HFF-Myc (cell line): ENCODE measurements around the gene IL5.
"Not testable (repeated sequence)": the region's sequence is repeated elsewhere in the genome, so short reads cannot be mapped to it uniquely, and the experiment has no call there.

Experiments used
- DNase-seq: peaks from one replicate; pipeline ENCODE4 v3.0.0-alpha.2; 2011; ENCODE audit warnings: low read depth; ENCODE audit errors: extremely low read depth
- H3K4me3 ChIP-seq: replicated peaks from 2 replicates; pipeline ENCODE4 v1.5.1; 2011; ENCODE audit warnings: low read depth, mild to moderate bottlenecking, control low read depth, low read length
- TF ChIP-seq, protein P1 (sequence below): IDR thresholded peaks from 2 replicates; pipeline ENCODE4 v1.5.1; 2012; ENCODE audit warnings: mild to moderate bottlenecking, low read depth, low read length, control low read depth; ENCODE audit errors: missing control alignments

The IL5 gene

DNA sequence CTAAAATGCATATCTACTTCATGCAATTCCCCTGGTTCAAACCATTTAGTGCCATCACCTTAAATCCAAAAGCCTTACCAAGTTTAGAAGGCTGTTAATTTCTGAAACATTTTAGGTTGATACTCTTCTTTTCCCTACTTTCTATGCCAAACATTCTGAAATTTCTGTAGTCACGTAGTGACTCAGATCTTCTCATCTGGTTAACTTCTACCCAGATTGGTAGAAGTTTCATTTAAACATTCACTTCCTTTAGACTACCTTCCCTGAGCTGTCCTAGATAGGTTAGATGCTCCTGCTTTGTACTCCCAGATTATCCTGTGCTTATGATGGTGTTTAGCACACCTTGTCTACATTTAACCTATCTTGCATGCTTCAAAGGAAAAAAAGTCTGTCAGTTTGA, 23.3 kb upstream of the IL5 start:
- TF ChIP-seq, protein P1, sequence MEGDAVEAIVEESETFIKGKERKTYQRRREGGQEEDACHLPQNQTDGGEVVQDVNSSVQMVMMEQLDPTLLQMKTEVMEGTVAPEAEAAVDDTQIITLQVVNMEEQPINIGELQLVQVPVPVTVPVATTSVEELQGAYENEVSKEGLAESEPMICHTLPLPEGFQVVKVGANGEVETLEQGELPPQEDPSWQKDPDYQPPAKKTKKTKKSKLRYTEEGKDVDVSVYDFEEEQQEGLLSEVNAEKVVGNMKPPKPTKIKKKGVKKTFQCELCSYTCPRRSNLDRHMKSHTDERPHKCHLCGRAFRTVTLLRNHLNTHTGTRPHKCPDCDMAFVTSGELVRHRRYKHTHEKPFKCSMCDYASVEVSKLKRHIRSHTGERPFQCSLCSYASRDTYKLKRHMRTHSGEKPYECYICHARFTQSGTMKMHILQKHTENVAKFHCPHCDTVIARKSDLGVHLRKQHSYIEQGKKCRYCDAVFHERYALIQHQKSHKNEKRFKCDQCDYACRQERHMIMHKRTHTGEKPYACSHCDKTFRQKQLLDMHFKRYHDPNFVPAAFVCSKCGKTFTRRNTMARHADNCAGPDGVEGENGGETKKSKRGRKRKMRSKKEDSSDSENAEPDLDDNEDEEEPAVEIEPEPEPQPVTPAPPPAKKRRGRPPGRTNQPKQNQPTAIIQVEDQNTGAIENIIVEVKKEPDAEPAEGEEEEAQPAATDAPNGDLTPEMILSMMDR = no peak
- no peak for DNase-seq
- no peak overlapping the region for H3K4me3 ChIP-seq

GRCh38 chr5:132564555-132564954, 21.2 kb upstream of the IL5 start:
- not testable (repeated sequence) for DNase-seq, H3K4me3 ChIP-seq

- no peak overlapping the region for H3K4me3 ChIP-seq
- DNase-seq = no peak
- TF ChIP-seq, protein P1 = no peak
These were observed 18.3 kb upstream of the IL5 start for GRCh38 chr5:132561601-132562000.

GRCh38 chr5:132559383-132560060, 16.2 kb upstream of the IL5 start:
- DNase-seq = no peak
- TF ChIP-seq, protein P1 = no peak
- no peak overlapping the region for H3K4me3 ChIP-seq

DNA sequence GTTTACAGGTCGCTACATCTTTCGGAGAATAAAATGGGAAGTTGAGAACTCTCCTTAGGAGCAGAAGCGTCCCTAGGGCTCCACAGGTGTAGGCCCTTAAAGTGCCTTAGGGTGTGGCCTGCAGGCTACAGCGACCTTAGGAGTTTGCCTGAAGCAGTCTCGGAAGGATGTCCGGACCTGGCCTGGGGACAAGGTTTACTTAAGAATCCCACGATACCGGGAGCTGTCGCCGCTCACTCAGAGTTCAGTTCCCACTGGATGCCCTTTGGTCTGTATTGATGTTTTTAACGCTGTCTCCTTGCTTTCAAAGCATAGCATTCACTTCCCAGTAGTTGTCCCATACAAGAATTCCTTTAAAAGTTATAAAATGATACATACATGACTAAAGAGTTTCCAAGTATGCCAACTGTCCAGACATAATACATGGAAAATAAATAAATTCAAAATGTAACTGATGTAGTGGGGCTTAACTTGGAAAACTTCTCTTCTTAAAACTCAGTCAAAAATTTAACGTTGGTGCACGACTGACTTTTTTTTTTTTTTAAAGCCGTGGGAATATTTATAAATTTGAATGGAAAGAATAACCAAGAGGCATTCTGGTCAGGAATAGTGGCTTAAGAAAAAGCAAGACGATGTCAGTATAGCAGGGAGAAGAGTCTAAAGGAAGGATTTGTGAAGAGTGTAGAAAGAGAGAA, 14.3 kb upstream of the IL5 start:
- peak overlapping the region; percentile 64 for H3K4me3 ChIP-seq
- TF ChIP-seq, protein P1 = no peak
- peak; percentile 24 for DNase-seq

GRCh38 chr5:132556763-132557477, 13.6 kb upstream of the IL5 start, which contains the start of gene RAD50:
Gene RAD50, plus strand, starts transcription at chr5:132556977. Its CDS starts 348 bp downstream, at chr5:132557325.
- peak within 1 kb of the TSS; percentile 64 for H3K4me3 ChIP-seq
- DNase-seq = peak; percentile 52

More at GRCh38 chr5:132556763-132557477, 13.6 kb upstream of the IL5 start, which contains the start of gene RAD50:
- TF ChIP-seq, protein P1 = no peak
